Nephron progenitor cell (in vitro differentiated cells): ENCODE data around the gene ALG14.
"Not testable (repeated sequence)": the region's sequence is repeated elsewhere in the genome, so short reads cannot be mapped to it uniquely, and the experiment has no call there.

ENCODE experiments used
- DNase-seq: peaks from one replicate; pipeline ENCODE4 v3.0.0; 2021
- H3K27ac Mint-ChIP-seq: 2 replicates; pipeline ENCODE4 v1.8.0; 2021; ENCODE audit warnings: mild to moderate bottlenecking, moderate library complexity, mixed read lengths
- H3K27me3 Mint-ChIP-seq: 2 replicates; pipeline ENCODE4 v1.8.0; 2021; ENCODE audit warnings: mild to moderate bottlenecking, low read depth, mixed read lengths; ENCODE audit not compliant: poor library complexity
- H3K36me3 Mint-ChIP-seq: 2 replicates; pipeline ENCODE4 v1.8.0; 2021; ENCODE audit warnings: low read depth, mixed read lengths
- H3K4me1 Mint-ChIP-seq: 2 replicates; pipeline ENCODE4 v1.8.0; 2021; ENCODE audit warnings: mixed read lengths
- H3K4me3 Mint-ChIP-seq: 2 replicates; pipeline ENCODE4 v1.8.0; 2021; ENCODE audit warnings: mild to moderate bottlenecking, moderate library complexity, mixed read lengths
- H3K9me3 Mint-ChIP-seq: 2 replicates; pipeline ENCODE4 v1.8.0; 2021; ENCODE audit warnings: mild to moderate bottlenecking, moderate library complexity, mixed read lengths
- CTCF ChIP-seq: fragments of 200-600 bp; sonication (generic); IDR thresholded peaks from 2 replicates; pipeline ENCODE4 v1.5.0; 2021; ENCODE audit warnings: antibody characterized with exemption

Gene ALG14

GRCh38 chr1:95093296-95093695 lies 20.5 kb upstream of the ALG14 start:
- Mint-ChIP-seq H3K27ac (no peak overlapping the region), H3K4me3 (no peak overlapping the region)

GRCh38 chr1:95092891-95093290 lies 20.1 kb upstream of the ALG14 start:
- DNase-seq, H3K27ac Mint-ChIP-seq, H3K4me1 Mint-ChIP-seq, H3K36me3 Mint-ChIP-seq, H3K4me3 Mint-ChIP-seq: not testable (repeated sequence)
- Mint-ChIP-seq H3K9me3 (peaks cover 41% of the 10 kb centered on the region), H3K27me3 (peaks cover 10% of the 10 kb centered on the region)

More at GRCh38 chr1:95093296-95093695, 20.5 kb upstream of the ALG14 start:
- Mint-ChIP-seq H3K27me3 (peaks cover 10% of the 10 kb centered on the region), H3K4me1 (no peaks in the 10 kb centered on the region), H3K36me3 (peaks cover 4% of the 10 kb centered on the region), H3K9me3 (peaks cover 40% of the 10 kb centered on the region)
- no peak for TF ChIP-seq CTCF
- DNase-seq, result no peak

GRCh38 chr1:95091290-95091689 lies 18.5 kb upstream of the ALG14 start:
- not testable (repeated sequence) for H3K36me3 Mint-ChIP-seq, H3K27me3 Mint-ChIP-seq, H3K4me1 Mint-ChIP-seq, DNase-seq, H3K4me3 Mint-ChIP-seq, H3K27ac Mint-ChIP-seq
- peaks cover 41% of the 10 kb centered on the region for H3K9me3 Mint-ChIP-seq

- peaks cover 18% of the 10 kb centered on the region for H3K4me1 Mint-ChIP-seq
- no peak overlapping the region for H3K27ac Mint-ChIP-seq
- no peak overlapping the region for H3K4me3 Mint-ChIP-seq
- H3K9me3 Mint-ChIP-seq, result peaks cover 41% of the 10 kb centered on the region
- H3K36me3 Mint-ChIP-seq, result peaks cover 4% of the 10 kb centered on the region
- no peak for DNase-seq
- H3K27me3 Mint-ChIP-seq, result peaks cover 9% of the 10 kb centered on the region
- no peak for TF ChIP-seq CTCF
Measured at GRCh38 chr1:95089650-95090287, 17.0 kb upstream of the ALG14 start.

DNA sequence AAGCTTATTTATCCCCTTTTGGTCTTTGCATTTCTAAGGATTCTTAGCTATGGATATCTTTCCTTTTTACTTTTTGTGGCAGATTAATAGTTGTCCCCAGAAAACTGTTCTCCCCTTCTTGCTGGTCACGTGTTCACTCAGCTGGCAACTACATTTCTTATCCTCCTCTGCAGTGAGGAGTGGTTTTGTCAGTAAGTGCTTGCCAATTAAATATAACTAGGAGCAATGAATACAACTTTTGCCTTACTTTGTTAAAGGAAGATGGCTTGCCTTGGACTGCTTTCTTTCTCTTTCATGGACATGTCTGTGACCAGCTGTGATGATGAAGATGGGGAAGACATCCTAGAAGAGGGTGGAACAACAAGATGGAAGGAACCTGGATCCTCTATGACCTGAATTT lies 15.6 kb upstream of the ALG14 start:
- DNase-seq, result no peak
- H3K4me3 Mint-ChIP-seq, result no peak overlapping the region
- H3K36me3 Mint-ChIP-seq, result peaks cover 4% of the 10 kb centered on the region
- no peak overlapping the region for H3K27ac Mint-ChIP-seq
- peaks cover 9% of the 10 kb centered on the region for H3K27me3 Mint-ChIP-seq
- H3K4me1 Mint-ChIP-seq, result peaks cover 18% of the 10 kb centered on the region
- TF ChIP-seq CTCF, result no peak
- peaks cover 41% of the 10 kb centered on the region for H3K9me3 Mint-ChIP-seq

DNA sequence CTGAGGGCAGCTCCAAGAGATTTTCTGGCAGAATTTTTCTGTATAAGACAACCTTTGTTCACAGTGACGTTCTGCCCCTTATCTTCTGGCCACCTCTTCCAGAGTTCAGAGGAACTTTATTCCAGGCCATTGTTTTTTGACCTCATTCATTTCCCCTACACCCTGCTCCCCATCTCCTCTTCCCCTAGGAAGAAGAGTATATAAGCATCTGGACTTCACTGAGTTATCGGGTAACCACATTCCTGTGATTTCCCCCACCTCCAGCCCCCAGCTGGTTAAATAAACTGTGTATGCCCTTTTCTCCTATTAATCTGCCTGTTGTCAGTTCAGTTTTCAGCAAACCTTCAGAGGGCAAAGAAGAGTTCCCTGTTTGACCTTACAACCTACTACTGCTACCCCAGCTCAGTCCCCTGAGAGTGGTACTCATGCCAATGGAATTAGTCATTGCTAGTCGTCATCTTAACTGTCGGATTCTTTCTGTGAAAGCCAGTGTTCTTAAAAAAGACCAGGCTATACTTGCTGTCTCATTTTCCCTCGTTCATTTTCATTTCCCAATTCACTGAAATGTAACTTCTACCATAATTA lies 14.3 kb upstream of the ALG14 start:
- TF ChIP-seq CTCF, result no peak
- peak overlapping the region; percentile 18 for H3K4me3 Mint-ChIP-seq
- H3K9me3 Mint-ChIP-seq, result peaks cover 35% of the 10 kb centered on the region
- peaks cover 18% of the 10 kb centered on the region for H3K4me1 Mint-ChIP-seq
- DNase-seq, result peak; percentile 26
- peak overlapping the region; percentile 98 for H3K27ac Mint-ChIP-seq
- peaks cover 4% of the 10 kb centered on the region for H3K36me3 Mint-ChIP-seq
- H3K27me3 Mint-ChIP-seq, result peaks cover 9% of the 10 kb centered on the region

DNA sequence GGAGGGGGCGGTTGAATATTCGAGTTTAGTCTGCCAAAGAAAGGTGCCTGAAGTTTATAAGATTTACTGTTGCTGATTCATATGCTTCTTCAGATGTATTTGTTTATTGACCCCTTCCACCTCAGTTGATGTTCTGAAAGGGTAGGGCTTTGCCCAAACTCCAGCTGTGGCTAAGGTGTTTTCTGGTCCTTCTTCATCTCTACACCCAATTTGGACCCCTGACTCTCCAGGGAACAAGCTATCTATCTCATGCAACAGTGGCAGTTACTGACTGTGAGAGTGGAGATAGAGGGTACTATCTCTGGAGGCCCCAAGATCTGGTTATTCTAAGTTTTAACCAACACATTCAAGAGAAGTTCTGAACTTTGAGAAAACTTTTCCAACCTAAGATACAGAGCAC lies 12.6 kb upstream of the ALG14 start:
- peaks cover 5% of the 10 kb centered on the region for H3K27me3 Mint-ChIP-seq
- H3K9me3 Mint-ChIP-seq, result peaks cover 22% of the 10 kb centered on the region
- TF ChIP-seq CTCF, result no peak
- H3K4me1 Mint-ChIP-seq, result peaks cover 18% of the 10 kb centered on the region
- DNase-seq, result no peak
- peaks cover 4% of the 10 kb centered on the region for H3K36me3 Mint-ChIP-seq
- H3K4me3 Mint-ChIP-seq, result no peak overlapping the region
- no peak overlapping the region for H3K27ac Mint-ChIP-seq
